Measurements from ENCODE around the gene MMP23B.
"Not testable (repeated sequence)": the region's sequence is repeated elsewhere in the genome, so short reads cannot be mapped to it uniquely, and the experiment has no call there.

Gene MMP23B

DNA sequence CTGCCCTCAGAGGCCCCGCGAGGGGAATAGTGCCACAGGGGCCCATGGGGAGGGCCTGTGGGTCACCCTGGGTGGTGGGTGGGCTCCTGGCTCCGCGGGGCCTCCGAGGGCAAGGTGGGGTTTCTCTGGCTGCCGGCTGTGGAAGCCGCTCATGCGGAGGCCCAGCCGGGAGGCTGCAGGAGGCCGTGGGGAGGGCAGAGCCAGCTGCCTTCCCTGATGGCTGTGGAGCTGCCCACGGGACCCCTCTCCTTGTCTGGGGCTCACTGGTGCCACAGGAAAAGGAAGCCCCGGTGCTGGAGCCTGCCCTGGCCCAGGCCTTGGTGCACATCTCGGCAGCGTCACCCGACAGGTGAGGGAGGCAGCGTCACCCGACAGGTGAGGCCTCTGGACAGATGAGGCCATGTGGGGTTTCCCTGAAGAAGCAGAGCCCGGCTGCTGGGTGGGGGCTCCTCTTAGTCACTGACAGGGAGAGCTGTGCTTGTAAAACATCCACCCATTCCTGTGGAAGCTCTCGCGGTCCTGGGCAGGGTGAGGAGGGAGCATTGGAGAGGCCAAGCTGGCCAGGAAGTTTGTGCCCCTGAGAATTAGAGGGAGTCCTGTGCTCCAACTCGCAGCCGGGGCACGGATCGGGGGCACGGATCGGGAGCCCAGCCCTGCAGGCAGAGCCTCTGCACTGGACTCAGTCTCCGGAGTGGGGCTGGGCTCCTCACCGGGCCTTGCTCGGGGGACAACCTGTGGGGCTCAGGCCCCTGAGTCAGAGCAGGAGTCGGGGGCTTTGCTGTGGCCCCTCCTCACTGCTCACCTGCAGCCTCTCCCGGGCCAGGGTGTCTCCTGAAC, 10.6 kb upstream of the MMP23B start:
- no peak for DNase-seq

DNA sequence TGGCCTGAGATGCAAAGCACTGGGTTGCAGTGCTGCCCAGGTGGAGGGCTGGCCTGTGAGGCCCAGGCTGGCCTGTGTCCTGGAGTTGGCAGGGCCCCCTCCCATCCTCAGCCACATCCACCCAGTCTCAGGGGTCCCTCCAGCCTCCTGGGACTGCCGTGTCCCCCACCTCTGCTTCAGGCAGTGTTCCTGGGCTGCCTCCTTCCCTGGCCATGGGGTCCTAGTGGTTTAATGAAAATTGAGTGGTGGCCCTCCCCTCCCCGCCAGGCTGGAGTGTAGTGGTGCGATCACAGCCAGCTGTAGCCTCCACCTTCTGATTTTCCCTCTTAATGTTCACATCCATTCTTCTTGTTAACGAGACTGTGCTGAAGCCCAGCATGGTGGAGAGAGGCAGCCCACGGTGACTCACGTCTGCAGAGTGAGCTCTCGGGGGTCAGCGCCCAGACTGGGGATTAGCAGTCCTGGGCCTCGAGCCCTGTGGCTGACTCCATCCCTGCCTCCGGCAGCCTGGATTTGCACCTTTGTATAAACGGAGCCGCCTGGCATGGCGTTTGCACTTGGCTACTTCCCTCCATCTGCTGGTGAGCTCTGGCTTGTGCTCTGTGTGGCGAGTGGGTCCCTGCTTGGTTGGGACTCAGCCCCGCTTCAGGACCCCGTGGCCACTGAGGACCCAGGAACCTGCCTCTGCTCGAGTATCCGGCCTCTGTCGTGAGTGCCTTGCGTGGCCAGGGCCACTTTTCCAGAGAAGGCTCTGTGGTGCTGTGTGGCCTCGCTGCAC, 9.8 kb upstream of the MMP23B start:
- no peak for DNase-seq

DNA sequence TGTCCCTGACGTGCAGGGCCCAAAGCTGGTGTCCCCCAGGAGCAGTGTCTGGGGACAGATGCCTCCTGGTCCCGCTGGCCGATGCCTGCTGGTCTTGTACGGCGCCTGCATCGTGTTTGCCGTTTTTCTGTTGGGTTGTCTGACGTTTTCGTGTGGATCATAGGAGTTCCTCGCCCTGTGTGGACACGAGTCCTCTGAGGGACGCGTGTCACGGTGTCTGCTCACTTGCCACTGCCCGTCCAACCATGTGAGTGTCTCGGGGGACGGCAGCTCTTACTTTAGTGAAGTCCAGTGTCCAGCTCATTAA, 9.2 kb upstream of the MMP23B start:
- DNase-seq = no peak

DNA sequence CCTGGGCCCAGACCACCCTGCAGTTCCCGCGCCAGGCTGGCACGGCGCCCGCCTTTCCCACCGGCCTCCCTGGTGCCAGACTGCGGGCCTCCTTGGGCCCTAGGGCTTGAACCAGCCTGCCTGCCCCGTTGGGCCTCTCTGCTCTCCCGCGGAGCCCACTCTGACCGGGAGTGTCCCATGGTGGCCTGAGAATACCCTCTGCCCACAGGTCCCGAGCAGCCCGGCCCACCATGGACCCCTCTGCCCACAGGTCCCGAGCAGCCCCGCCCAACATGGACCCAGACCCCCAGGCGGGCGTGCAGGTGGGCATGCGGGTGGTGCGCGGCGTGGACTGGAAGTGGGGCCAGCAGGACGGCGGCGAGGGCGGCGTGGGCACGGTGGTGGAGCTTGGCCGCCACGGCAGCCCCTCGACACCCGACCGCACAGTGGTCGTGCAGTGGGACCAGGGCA, 8.8 kb upstream of the MMP23B start:
- DNase-seq = no peak

DNA sequence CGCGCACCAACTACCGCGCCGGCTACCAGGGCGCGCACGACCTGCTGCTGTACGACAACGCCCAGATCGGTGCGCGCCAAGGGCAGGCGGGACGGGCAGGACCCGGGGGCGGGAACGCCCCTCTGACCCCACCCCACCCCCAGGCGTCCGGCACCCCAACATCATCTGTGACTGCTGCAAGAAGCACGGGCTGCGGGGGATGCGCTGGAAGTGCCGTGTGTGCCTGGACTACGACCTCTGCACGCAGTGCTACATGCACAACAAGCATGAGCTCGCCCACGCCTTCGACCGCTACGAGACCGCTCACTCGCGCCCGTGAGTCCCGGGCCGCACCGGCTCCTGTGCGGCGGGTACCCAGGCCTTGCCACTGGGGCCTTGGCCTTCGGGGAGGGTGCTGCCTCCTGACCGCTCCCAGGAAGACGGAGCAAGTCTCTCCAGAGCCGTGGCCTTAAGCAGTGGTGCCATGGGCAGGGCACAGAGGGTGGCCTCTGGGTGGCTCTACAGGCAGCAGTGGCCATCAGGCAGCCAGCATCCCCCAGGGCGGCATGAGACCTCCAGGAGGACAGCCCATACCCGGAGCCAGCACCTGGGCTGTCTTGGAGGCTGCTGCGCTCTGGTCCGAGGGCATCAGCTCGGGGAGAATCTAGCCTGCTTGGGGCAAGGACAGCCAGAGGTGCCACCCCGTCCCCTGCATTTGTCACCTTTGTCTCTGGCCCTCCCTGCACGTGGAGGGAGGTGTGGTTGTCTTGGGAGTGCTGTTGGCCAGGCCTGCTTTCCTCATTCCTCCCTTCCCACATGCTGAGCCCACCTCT, 8.1 kb upstream of the MMP23B start:
- no peak for DNase-seq

DNA sequence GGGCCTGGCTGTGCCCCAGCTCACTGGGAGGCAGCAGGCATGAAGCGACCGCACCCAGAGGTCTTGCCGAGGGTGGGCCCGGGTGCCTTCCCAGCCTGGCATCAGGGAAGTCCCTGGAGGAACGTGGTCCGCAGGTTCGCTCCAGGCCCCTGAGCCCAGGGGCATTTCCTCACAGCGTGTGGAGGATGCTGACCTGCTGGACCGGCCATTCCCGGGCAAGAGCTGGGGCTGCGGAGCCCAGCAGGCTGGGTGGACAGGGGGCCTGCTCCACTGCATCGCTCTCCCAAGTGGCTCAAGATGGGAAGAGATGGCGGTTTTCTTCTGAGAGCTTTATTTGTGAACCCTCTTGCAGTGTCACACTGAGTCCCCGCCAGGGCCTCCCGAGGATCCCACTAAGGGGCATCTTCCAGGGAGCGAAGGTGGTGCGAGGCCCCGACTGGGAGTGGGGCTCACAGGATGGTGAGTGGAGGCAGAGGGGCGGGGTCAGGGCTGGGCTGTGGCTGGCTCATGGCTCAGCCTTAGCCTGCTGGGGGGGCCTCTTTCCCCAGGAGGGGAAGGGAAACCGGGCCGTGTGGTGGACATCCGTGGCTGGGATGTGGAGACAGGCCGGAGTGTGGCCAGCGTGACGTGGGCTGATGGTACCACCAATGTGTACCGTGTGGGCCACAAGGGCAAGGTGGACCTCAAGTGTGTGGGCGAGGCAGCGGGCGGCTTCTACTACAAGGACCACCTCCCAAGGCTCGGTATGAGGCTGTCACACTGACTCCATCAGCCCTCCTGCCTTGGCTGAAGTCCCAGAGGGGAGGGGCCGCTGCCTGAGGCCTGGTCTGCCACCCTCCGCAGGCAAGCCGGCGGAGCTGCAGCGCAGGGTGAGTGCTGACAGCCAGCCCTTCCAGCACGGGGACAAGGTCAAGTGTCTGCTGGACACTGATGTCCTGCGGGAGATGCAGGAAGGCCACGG, 7.2 kb upstream of the MMP23B start:
- peak; percentile 40 for DNase-seq

DNA sequence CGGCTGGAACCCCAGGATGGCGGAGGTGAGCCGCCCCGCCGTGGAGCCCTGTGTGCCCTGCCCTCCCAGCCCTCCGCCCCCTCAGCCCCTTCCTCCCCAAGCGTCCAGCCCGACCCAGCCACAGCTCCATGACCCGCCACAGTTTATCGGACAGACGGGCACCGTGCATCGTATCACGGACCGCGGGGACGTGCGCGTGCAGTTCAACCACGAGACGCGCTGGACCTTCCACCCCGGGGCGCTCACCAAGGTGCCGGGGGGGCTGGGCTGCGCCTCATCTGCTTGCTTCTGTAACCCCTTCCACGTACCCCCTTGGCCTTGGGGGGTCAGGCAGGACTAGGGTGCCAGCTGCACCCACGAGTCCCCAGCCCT, 6.6 kb upstream of the MMP23B start:
- no peak for DNase-seq

DNA sequence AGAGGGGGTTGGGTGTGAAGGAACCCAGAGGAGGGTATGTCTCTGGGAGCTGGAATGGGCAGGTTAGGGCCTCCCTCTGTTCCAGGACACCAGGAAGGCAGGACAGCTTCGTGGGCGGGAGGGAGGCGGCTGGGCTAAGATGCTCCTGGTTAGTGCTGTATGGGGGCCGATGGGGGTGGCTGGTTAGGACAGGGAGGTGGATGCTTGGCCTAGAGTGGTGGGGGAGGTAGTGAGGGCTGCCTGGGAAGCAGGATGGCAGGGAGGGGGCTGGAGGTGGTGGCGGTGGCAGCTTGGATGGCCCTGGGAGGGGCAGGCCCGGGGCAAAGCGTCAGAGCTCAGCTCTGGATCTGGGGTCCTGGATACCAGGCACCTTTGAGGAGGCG, 6.2 kb upstream of the MMP23B start:
- no peak for DNase-seq

DNA sequence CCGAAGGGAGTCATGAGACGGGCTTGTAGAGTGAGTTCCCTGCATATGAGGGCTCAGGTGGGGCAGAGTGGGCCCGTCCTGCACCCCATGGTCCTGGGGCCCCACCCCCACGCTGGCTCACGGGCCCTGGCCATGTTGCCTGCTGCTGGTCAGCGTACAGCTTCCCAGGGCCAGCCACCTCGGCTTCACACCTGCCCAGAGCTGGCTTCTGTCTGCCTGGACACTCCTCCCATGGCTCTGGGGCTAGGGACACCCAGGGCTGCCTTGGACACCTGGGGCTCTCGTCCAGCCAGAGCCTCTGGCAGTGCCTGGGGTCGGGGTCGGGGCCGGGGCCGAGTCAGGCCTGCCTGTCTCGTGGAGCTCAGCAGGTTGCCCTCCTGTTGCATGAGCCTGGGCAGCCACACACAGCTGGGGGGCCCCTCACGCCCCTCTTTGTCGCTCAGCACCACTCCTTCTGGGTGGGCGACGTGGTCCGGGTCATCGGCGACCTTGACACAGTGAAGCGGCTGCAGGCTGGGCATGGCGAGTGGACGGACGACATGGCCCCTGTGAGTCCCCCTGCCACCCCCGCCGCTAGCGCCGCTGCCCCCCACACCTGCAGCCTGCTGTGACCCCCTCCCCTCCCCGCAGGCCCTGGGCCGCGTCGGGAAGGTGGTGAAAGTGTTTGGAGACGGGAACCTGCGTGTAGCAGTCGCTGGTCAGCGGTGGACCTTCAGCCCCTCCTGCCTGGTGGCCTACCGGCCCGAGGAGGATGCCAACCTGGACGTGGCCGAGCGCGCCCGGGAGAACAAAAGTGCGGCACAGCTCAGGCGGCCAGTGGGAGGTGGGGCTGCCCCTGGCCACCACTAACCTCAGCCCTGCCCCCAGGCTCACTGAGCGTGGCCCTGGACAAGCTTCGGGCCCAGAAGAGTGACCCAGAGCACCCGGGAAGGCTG, 5.5 kb upstream of the MMP23B start:
- no peak for DNase-seq

DNA sequence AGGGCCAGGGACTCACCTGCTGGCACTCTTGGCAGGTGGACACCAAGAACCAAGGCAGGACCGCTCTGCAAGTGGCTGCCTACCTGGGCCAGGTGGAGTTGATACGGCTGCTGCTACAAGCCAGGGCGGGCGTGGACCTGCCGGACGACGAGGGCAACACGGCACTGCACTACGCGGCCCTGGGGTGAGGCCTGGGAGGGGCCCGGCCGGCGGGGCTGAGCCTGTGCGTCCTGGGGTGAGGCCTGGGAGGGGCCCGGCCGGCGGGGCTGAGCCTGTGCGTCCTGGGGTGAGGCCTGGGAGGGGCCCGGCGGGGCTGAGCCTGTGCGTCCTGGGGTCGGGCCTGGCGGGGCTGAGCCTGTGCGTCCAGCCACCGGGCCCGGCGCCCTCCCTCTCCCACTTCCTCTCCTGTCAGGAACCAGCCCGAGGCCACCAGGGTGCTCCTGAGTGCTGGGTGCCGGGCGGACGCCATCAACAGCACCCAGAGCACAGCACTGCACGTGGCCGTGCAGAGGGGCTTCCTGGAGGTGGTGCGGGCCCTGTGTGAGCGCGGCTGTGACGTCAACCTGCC, 4.6 kb upstream of the MMP23B start:
- DNase-seq = no peak

DNA sequence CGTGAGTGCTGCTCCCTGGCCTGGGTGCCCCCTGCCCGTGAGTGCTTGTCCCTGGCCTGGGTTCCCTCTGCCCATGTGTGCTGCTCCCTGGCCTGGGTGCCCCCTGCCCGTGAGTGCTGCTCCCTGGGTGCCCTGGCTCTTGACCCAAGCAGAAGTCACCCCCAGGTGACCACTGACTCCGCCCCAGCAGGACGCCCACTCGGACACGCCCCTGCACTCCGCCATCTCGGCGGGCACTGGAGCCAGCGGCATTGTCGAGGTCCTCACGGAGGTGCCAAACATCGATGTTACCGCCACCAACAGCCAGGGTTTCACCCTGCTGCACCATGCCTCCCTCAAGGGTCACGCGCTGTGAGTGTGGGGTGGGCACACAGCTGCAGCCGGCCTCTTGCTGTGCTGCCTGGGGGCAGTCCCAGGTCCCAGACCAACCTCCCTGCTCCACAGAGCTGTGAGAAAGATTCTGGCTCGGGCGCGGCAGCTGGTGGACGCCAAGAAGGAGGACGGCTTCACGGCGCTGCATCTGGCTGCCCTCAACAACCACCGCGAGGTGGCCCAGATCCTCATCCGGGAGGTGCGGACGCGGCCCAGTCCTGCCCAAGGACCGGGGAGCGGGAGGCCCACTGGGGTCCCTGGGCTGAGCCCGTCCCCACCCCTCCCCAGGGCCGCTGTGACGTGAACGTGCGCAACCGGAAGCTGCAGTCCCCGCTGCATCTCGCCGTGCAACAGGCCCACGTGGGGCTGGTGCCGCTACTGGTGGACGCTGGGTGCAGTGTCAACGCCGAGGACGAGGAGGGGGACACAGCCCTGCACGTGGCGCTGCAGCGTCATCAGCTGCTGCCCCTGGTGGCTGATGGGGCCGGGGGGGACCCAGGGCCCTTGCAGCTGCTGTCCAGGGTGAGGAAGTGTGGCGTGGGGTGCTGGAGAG, 3.9 kb upstream of the MMP23B start:
- no peak for DNase-seq

DNA sequence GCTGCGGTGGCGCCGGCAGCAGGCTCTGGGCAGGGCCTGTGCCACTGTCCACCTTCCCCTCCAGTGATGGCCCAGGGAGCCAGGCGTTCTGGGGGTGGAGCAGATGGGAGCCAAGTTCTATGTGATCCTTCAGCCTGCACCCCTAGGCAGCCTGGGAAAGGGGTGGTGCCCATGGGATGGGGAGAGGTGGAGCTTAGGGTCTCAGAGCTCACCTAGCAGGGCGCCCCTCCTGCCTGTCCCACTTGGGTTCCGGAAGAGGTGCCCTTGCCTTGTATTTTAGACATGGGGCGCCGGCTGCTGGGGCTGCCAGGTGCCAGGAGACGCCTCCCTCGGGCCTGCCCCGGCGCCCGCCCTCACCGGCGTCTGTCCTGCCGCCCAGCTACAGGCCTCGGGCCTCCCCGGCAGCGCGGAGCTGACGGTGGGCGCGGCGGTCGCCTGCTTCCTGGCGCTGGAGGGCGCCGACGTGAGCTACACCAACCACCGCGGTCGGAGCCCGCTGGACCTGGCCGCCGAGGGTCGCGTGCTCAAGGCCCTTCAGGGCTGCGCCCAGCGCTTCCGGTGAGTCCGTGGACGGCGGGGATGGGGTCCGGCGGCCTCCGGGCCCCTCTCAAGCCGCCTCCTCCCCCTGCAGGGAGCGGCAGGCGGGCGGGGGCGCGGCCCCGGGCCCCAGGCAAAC, 3.1 kb upstream of the MMP23B start:
- DNase-seq = no peak

DNA sequence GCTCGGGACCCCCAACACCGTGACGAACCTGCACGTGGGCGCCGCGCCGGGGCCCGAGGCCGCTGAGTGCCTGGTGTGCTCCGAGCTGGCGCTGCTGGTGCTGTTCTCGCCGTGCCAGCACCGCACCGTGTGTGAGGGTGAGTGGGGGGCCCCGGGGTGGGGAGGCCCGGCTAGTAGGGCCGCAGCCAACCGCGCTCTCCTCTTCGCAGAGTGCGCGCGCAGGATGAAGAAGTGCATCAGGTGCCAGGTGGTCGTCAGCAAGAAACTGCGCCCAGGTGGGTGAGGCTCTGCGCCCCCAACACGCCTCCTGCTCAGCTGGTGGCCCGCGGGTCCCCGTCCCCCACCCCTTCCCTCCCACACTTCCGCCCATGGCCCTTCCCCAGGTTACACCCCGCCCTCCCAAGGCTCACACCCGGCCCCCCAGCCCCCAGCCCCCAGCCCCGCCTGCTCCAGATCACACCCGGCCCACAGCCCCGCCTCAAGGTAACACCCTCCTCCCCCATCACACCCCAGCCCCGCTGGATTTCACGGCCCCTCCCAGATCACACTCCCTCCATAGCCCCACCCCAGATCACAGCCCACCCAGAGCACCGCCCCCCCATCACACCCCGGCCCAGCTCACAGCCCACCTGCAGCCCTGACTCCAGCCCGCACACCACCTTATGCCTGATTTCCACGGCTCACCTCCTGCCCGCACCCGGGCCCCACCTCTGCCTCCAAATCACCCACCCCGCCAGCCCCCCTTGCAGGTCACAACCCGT, 2.4 kb upstream of the MMP23B start:
- DNase-seq = peak; percentile 53

DNA sequence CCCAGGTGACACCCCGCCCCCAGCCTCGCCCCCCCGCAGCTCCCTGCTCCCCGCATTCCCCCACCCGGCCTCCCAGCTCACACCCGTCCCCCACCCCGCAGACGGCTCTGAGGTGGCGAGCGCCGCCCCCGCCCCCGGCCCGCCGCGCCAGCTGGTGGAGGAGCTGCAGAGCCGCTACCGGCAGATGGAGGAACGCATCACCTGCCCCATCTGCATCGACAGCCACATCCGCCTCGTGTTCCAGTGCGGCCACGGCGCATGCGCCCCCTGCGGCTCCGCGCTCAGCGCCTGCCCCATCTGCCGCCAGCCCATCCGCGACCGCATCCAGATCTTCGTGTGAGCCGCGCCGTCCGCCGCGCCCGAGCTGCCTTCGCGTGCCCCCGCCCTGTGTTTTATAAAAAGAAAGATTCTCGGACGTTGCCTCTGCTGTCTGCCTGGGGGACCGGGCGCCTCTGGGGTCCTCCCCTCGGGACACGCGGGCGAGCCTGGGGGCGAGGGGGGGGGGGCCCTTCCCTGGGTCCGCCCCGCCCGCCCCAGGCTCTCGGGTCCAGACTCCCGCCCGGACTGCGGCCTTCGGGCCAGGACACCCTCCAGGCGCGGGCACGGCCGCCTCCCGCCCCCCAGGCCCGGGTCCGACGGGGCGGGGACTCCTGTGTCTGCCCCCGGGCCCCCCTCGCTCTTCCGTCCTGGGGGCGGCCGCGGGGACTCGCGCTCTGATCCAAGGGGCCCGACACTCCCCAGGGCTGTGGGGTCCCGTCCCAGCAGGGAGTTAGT, 1.6 kb upstream of the MMP23B start:
- DNase-seq = peak; percentile 92

DNA sequence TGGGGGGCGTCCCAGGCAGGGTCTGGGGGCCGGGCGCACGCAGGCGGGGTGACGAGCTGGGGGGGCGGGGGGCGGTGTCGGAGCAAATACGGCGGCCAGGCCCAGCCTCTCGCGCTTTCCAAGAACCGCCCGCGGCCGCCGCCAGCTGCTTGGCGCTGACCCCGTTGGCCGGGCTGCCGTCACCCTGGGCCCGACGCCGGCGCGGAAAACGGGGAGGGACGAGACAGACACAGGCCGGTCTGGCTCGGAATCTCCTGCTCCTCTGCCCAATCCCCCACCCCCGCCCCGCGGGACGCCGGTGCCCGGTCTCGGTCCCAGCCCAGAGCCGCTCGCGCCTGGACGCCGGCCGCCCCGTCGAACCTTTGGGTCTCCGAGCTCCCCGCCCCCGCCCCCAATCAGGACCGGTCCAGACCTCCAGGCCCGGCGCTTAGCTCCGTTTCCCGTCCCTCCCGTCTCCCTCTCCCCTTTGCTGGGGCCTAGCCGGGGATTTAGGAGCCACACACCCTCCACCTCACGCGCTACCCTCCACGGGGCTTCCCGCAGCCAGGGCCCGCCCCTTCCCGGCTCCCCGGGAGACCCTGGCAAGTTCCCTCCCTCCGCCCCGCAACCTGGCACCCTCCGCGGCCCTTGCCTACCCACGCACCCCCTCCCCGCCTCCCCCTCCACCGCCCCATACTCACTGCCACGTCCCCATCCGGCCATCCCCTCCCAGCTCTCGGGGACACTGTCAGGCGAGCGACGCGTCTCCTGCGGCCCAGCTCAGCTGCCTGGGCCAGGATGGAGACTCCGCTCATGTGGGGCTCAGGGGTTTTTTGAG, 800 bp upstream of the MMP23B start:
- DNase-seq = no peak

DNA sequence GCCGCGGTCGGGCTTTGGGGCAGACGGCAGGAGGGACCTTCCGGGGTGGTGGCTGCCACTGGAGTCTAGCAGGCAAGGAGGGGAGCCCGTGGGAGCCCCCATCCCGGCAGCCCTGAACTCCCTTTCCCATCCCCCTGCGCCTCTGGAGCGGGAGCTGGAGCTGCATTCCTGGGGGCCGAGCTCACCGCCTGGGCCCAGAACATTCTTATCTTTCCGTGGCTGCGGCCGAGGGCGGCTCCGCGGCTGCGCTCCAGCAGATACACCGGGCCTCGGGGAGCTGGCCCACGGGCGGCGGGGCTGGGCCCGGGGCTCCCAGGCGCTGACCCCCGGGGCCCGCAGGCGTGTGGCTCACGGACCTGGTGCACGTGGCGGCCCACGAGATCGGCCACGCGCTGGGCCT, 1.4 kb downstream of the MMP23B start:
- DNase-seq = not testable (repeated sequence)

DNA sequence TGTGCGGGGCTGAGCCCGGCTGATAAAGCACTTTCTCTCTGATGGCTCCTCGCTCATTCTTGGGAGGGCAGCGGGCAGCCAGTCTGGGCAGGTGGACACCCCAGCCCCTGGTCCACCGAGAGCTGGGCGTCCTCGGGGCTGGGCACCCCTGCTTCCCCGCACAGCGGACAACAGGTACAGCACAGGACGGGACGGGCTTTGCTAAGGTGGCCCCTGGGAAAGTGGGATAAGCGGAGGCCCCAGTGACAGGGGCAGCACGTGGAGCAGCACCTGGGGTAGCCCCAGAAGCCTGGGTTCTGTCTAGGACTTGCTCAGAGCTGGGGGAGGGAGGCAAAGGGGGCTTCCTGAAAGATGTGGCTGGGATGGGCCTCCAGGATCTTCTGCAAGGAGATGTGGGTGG, 2.6 kb downstream of the MMP23B start:
- not testable (repeated sequence) for DNase-seq

Measured in NCI-H1694 treated with DMSO at 0.1 percent for 48 hours (cell line).